Measurements from ENCODE around the gene ACOXL.

ACOXL gene

GRCh38 chr2:110866466-110866865 lies 134.1 kb downstream of the ACOXL start:
- DNase-seq (ENCODE audit: low read depth): no peak
- H3K4me3 ChIP-seq (ENCODE audit: low read depth, low read length): no peak overlapping the region
- no peak for TF ChIP-seq CTCF (conservative IDR thresholded peaks at IDR 0.05; ENCODE audit: low read depth, low read length)

DNA sequence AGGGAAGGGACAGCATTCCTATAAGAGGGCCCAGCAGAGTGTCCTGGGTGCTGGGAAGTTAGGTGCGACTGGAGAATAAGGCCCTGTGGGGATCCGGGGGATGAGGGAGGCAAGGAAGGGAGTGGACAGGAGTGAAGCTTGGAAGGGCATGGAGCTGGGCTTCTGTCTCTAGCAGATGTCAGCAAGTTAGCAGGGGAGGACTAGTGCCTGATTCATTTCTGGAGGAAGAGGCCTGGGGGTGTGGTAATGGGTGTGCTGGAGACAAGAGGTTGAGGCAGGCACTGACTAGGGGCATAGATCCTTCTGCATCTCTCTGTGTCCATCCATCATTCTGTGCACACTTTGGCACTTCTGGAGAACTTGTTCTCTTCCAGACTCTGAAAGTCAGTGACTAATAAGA lies 134.7 kb downstream of the ACOXL start:
- DNase-seq (ENCODE audit: low read depth): no peak
- no peak for TF ChIP-seq CTCF (conservative IDR thresholded peaks at IDR 0.05; ENCODE audit: low read depth, low read length)

DNA sequence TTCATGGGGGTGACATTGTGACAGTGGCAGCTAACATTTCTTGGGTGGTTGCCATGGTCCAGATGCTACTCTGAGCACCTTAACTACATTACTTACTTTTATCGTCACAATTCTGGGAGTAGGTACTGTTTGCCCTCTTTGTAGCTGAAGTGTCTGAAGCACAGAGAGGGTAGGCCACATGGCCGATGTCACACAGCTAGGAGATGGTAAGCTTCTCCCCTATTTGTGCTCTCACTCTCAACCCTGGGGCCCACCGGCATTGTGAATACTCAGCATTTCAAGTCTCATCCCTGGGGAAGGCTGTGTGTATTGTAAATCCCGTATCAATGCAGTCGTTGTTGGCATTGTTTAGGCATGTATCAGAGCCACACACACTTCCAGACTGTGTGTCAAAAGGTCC lies 136.6 kb downstream of the ACOXL start:
- DNase-seq (ENCODE audit: low read depth): no peak
- TF ChIP-seq CTCF (conservative IDR thresholded peaks at IDR 0.05; ENCODE audit: low read depth, low read length): no peak
- no peak overlapping the region for H3K4me3 ChIP-seq (ENCODE audit: low read depth, low read length)

More for the DNA sequence above, 134.7 kb downstream of the ACOXL start:
- H3K4me3 ChIP-seq (ENCODE audit: low read depth, low read length): no peak overlapping the region

DNA sequence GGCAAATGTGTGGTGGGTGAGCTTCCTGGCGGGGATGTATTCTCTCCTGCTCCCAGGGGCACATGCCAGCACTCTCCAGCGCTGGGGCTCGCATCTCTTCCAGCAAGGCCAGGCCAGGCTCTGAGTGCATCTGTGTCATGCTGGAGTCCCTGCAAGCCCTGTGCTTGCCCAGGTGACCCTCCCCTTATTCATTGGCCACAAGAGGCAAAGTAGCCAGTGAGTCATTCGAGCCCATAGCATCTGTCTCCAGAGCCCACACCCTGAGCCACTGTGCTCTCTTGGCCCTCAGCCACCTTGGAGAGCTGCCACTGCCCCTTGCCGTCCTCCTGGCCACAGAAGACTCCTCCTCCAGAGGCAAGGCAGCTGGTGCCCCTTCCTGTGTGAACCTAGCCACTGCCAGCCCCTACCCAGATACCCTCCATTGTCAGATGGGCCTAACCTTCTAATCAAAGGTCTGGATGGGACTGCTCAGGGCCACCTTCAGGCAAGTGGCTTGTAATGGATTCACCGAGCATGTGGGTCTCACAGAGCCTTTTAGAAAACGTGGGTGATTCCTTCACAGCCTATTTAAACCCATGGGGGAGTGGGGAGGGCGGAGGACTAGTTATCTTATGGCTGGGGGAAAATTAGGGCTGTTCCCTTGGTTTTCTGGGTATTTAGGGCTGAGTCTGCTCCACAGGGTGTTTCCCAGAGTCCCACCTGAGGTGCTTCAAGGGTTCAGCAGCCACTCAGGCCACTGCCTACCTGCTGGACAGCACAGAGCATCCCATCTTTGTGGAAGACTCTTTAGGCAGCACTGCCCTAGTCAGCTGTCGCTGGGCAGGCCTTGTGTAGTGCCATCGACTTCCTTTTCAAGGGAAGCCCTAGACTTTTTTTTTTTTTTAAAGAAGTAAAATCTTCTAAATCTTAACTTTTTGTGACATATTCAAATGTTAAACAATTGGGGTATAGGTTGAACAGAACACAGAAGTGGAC lies 137.4 kb downstream of the ACOXL start:
- no peak for TF ChIP-seq CTCF (conservative IDR thresholded peaks at IDR 0.05; ENCODE audit: low read depth, low read length)
- H3K4me3 ChIP-seq (ENCODE audit: low read depth, low read length): no peak overlapping the region
- peak; percentile 7 for DNase-seq (ENCODE audit: low read depth)

GRCh38 chr2:110870545-110870944 lies 138.2 kb downstream of the ACOXL start:
- no peak for TF ChIP-seq CTCF (conservative IDR thresholded peaks at IDR 0.05; ENCODE audit: low read depth, low read length)
- no peak for DNase-seq (ENCODE audit: low read depth)

DNA sequence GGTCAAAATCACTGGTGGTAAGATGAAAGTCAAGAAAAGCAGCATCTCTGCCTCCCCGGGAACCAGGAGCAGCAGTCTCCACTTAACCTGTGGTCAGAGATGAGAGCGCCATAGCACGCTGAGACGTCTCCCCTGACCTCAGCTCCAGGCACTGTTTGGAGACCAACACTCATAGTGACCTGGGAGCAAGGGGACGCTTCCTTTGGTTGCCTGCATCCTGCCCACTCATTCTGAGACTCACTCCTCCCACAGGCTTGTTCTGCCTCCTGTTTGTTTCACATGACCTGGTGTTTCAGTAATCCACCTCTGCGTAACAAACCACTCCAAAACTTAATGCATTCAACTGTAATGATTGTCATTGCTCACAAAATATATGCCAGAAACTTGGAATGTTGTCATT lies 139.3 kb downstream of the ACOXL start:
- no peak for TF ChIP-seq CTCF (conservative IDR thresholded peaks at IDR 0.05; ENCODE audit: low read depth, low read length)
- no peak for DNase-seq (ENCODE audit: low read depth)
- H3K4me3 ChIP-seq (ENCODE audit: low read depth, low read length): no peak overlapping the region

More at GRCh38 chr2:110870545-110870944, 138.2 kb downstream of the ACOXL start:
- no peak overlapping the region for H3K4me3 ChIP-seq (ENCODE audit: low read depth, low read length)

GRCh38 chr2:110872521-110872920 lies 140.1 kb downstream of the ACOXL start:
- no peak for TF ChIP-seq CTCF (conservative IDR thresholded peaks at IDR 0.05; ENCODE audit: low read depth, low read length)
- no peak overlapping the region for H3K4me3 ChIP-seq (ENCODE audit: low read depth, low read length)
- DNase-seq (ENCODE audit: low read depth): no peak
